GM12878 (cell line): ENCODE measurements around the gene ZNF407. TPM values are rescaled to one million over a fixed set of nuclear protein-coding genes. Genes with fewer than 3 reads are reported as not detected.

Source experiments
- ATAC-seq: fragments of 200-7000 bp; cut with Tn5 transposase; 3 replicates; pipeline ENCODE4 v1.9.1; 2020; ENCODE audit warnings: mild to moderate bottlenecking, moderate library complexity
- BruUV-seq: library from RNA; stranded (reverse); fragments of 400-500 nt; replicated peaks from 2 replicates; lab custom pipeline; 2021; lab: Mats Ljungman, UMichigan
- CTCF ChIA-PET: fragments of 300-600 bp; sonication (Branson Sonifier 250); formaldehyde crosslinking; extraction: SDS; loops from one replicate; lab custom pipeline; 2021; ENCODE audit warnings: inconsistent platforms; lab: Yijun Ruan, JAX
- POLR2A ChIA-PET: fragments of 350-600 bp; formaldehyde crosslinking; extraction: SDS; loops from one replicate; lab custom pipeline; 2021; ENCODE audit warnings: inconsistent platforms; lab: Charles Lee
- RAD21 ChIA-PET: fragments of 300-600 bp; sonication (Branson Sonifier 250); formaldehyde crosslinking; loops from one replicate; lab custom pipeline; 2023; ENCODE audit warnings: antibody characterized with exemption; ENCODE audit not compliant: unreplicated experiment; lab: Charles Lee
- SMC1A ChIA-PET: fragments of 300-600 bp; sonication (Branson Sonifier 250); formaldehyde crosslinking; loops from one replicate; lab custom pipeline; 2023; ENCODE audit not compliant: unreplicated experiment, uncharacterized antibody; lab: Charles Lee
- DNase-seq: peaks from one replicate; pipeline ENCODE4 v3.0.0-alpha.2; 2011; ENCODE audit warnings: low read depth, low spot score
- FAIRE-seq: peaks from 3 replicates; lab custom pipeline; 2011; peaks lifted over from hg19 to GRCh38; lab: Jason Lieb, UNC
- H2AFZ ChIP-seq: 2 replicates; pipeline ENCODE4 v1.6.0; 2011; ENCODE audit warnings: low read depth, low read length, control low read depth; ENCODE audit not compliant: control insufficient read depth
- H3K27ac ChIP-seq: 2 replicates; pipeline ENCODE4 v1.5.1; 2011; ENCODE audit warnings: control low read depth; ENCODE audit not compliant: control insufficient read depth, insufficient read depth
- H3K27me3 ChIP-seq, 2 experiments: replicated peaks in 1 of 2; 2 replicates each; pipeline versions ENCODE4 v1.6.0 to v1.6.1; 2011; ENCODE audit warnings: low read length in 1 of 2; ENCODE audit not compliant: control insufficient read depth in 2 of 2, insufficient read depth in 2 of 2
- H3K36me3 ChIP-seq, 2 experiments: 2 replicates each; pipeline ENCODE4 v1.5.1; 2011; ENCODE audit warnings: low read length in 1 of 2; ENCODE audit not compliant: control insufficient read depth in 2 of 2, insufficient read depth in 2 of 2
- H3K4me1 ChIP-seq: 2 replicates; pipeline ENCODE4 v1.6.1; 2011; ENCODE audit warnings: mild to moderate bottlenecking, low read length, moderate library complexity, mixed read lengths; ENCODE audit not compliant: control insufficient read depth, insufficient read depth
- H3K4me2 ChIP-seq: 2 replicates; pipeline ENCODE4 v1.6.0; 2011; ENCODE audit warnings: control low read depth; ENCODE audit not compliant: control insufficient read depth, insufficient read depth
- H3K4me3 ChIP-seq: fragments of 200-600 bp; sonication (generic); 2 replicates; pipeline ENCODE4 v1.5.1; 2016
- H3K79me2 ChIP-seq: 2 replicates; pipeline ENCODE4 v1.6.0; 2011; ENCODE audit warnings: low read length; ENCODE audit not compliant: control insufficient read depth, insufficient read depth
- H3K9ac ChIP-seq: 2 replicates; pipeline ENCODE4 v1.8.0; 2011; ENCODE audit warnings: low read length, control low read depth, mixed read lengths; ENCODE audit not compliant: control insufficient read depth, insufficient read depth
- H3K9me3 ChIP-seq: replicated peaks from 3 replicates; pipeline ENCODE4 v1.5.1; 2011; ENCODE audit warnings: mild to moderate bottlenecking, low read length; ENCODE audit not compliant: control insufficient read depth, insufficient read depth
- H4K20me1 ChIP-seq: 2 replicates; pipeline ENCODE4 v1.6.0; 2011; ENCODE audit not compliant: control insufficient read depth, insufficient read depth
- ATF7 ChIP-seq: fragments of 450-650 bp; IDR thresholded peaks from 2 replicates; pipeline ENCODE4 v1.6.1; 2016; ENCODE audit warnings: low read depth, mild to moderate bottlenecking
- CBX3 ChIP-seq: fragments of 200-600 bp; sonication (generic); IDR thresholded peaks from 2 replicates; pipeline ENCODE4 v1.6.1; 2016; ENCODE audit warnings: low read depth, borderline replicate concordance
- CHD4 ChIP-seq: fragments of 200-600 bp; sonication (generic); IDR thresholded peaks from 2 replicates; pipeline ENCODE4 v1.6.1; 2016; ENCODE audit warnings: mild to moderate bottlenecking
- EP300 ChIP-seq, 2 experiments: fragments of 150-350 bp in 1 of 2; IDR thresholded peaks; 2 replicates each; pipeline ENCODE4 v1.6.1; 2011 to 2012; ENCODE audit warnings: low read depth in 2 of 2, low read length in 2 of 2, borderline replicate concordance in 1 of 2, improper control_type of control experiment in 1 of 2, inconsistent platforms in 1 of 2; ENCODE audit not compliant: control insufficient read depth in 1 of 2
- HDGF ChIP-seq: fragments of 450-650 bp; IDR thresholded peaks from 2 replicates; pipeline ENCODE4 v1.6.1; 2016; ENCODE audit warnings: antibody characterized with exemption
- KAT2A ChIP-seq: conservative IDR thresholded peaks from 2 replicates; pipeline ENCODE4 v1.6.1; 2011; ENCODE audit warnings: low read depth, low read length; ENCODE audit not compliant: control insufficient read depth
- POLR2AphosphoS5 ChIP-seq: IDR thresholded peaks from 2 replicates; pipeline ENCODE4 v1.6.1; 2011; ENCODE audit warnings: mild to moderate bottlenecking, low read length, inconsistent platforms
- SIN3A ChIP-seq: IDR thresholded peaks from 2 replicates; pipeline ENCODE4 v1.6.1; 2012; ENCODE audit warnings: low read depth, low read length, improper control_type of control experiment
- SMAD1 ChIP-seq: fragments of 450-650 bp; IDR thresholded peaks from 2 replicates; pipeline ENCODE4 v1.6.1; 2018; ENCODE audit warnings: mild to moderate bottlenecking, low read depth; ENCODE audit not compliant: partially characterized antibody
- SUPT20H ChIP-seq: IDR thresholded peaks from 2 replicates; pipeline ENCODE4 v1.6.1; 2011; ENCODE audit warnings: low read depth, mild to moderate bottlenecking, low read length, moderate library complexity, borderline replicate concordance; ENCODE audit not compliant: control insufficient read depth
- TCF3 ChIP-seq: IDR thresholded peaks from 2 replicates; pipeline ENCODE4 v1.6.1; 2012; ENCODE audit warnings: low read depth, mild to moderate bottlenecking, low read length, borderline replicate concordance; ENCODE audit not compliant: insufficient read depth
- ZNF622 ChIP-seq: fragments of 450-650 bp; IDR thresholded peaks from 2 replicates; pipeline ENCODE4 v1.6.1; 2017; ENCODE audit warnings: mild to moderate bottlenecking, inconsistent platforms
- WGBS: methylation state at CpG from one replicate; pipeline ENCODE4 v1.1.6; 2016; ENCODE audit warnings: low lambda C conversion rate; ENCODE audit not compliant: insufficient replicate concordance, insufficient coverage; ENCODE audit errors: missing lambda C conversion rate; 5-methylcytosine and 5-hydroxymethylcytosine counted together
- in situ Hi-C: fragments of 300-500 bp; cut with MboI; formaldehyde crosslinking; loops from 9 replicates; pipeline ENCODE4 v1.14.3; 2018; ENCODE audit warnings: mixed read lengths
- intact Hi-C: fragments of 100-400 bp; cut with micrococcal nuclease; formaldehyde crosslinking; loops from one replicate; pipeline ENCODE4 v1.14.2; 2022; ENCODE audit not compliant: unreplicated experiment
- polyA plus RNA-seq, 11 experiments: library from polyadenylated mRNA; depleted of rRNA in 4 of 11; unstranded in 6 of 11; stranded (reverse) in 5 of 11; fragments of >200 nt; fragmentation: Nextera tagmentation in 4 of 11; fragmentation: Illumina TruSeq in 1 of 11; extraction: Ambion mirVana in 4 of 11; extraction: Trizol in 1 of 11; gene quantifications; 1 replicate in 1 of 11; 2 replicates in 10 of 11; pipeline versions ENCODE4 v1.2.1 to v1.2.3, GENCODE V29; 2011 to 2016; ENCODE audit warnings: inconsistent platforms in 2 of 11, missing spikeins in 2 of 11, low read depth in 1 of 11
- total RNA-seq, 4 experiments: library from RNA; depleted of rRNA in 3 of 4; stranded (reverse); fragments of >200 nt in 3 of 4; fragmentation: Illumina TruSeq in 1 of 4; extraction: Trizol in 1 of 4; gene quantifications; 2 replicates each; pipeline versions ENCODE4 v1.2.1 to v1.2.3, GENCODE V29; 2013 to 2021
- TF ChIP-seq, protein P1 (sequence below): fragments of 450-650 bp; IDR thresholded peaks from 2 replicates; pipeline ENCODE4 v1.6.1; 2016; ENCODE audit warnings: mild to moderate bottlenecking
- TF ChIP-seq, protein P2 (sequence below): IDR thresholded peaks from 2 replicates; pipeline ENCODE4 v1.6.1; 2011; ENCODE audit warnings: borderline replicate concordance, low read depth, mild to moderate bottlenecking, moderate library complexity, mixed read lengths, low read length; ENCODE audit not compliant: insufficient read depth; ENCODE audit errors: extremely low read length
- TF ChIP-seq, protein P3 (sequence below): fragments of 450-650 bp; formaldehyde crosslinking; IDR thresholded peaks from 2 replicates; pipeline ENCODE4 v1.4.0; 2020; ENCODE audit warnings: mild to moderate bottlenecking, moderate library complexity
- TF ChIP-seq, protein P4 (sequence below): fragments of 450-650 bp; IDR thresholded peaks from 2 replicates; pipeline ENCODE4 v1.6.1; 2018; ENCODE audit warnings: mild to moderate bottlenecking, low read depth, moderate library complexity; ENCODE audit not compliant: partially characterized antibody

Gene ZNF407
- total and polyA plus RNA-seq, 10 of the 15 experiments (the other 5 are each of a cell fraction or from before 2014, with no cell fraction given) = 0.69 to 11.6 (median 5.3) TPM

DNA sequence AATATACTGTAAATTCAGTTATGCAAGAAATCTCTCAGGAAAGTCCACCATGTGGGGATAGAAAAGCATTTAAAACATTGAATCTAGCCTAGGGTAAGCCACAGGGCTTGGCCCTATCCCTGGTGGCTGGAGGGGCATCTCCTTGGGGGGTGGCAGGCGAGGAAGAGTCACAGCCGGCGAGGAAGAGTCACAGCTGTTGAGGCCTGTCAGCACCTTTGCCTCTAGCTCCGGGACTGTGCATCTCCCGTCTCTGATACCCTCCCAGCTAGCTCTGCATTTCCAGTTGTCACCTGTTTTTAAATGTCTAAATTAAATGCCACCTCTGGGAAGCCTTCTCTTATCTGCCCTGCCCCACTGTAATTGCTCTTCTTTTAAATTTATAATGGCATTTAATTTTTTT lies 276.7 kb downstream of the ZNF407 start:
- in situ Hi-C loops (no loop called here), intact Hi-C loops (loop anchor here (5.0 to 10.0 kb wide), 3 partner anchors 67 to 330 kb away; partner anchors contain the start of gene PTGR3)
- Histone ChIP-seq H3K4me2 (no peak overlapping the region), H2AFZ (no peak overlapping the region), H3K79me2 (no peaks in the 10 kb centered on the region), H3K9ac (no peak overlapping the region), H3K4me1 (peaks cover 14% of the 10 kb centered on the region), H3K27me3 (no peaks in the 10 kb centered on the region), H3K4me3 (no peak overlapping the region), H3K9me3 (no peaks in the 10 kb centered on the region), H3K36me3 (no peaks in the 10 kb centered on the region), H4K20me1 (peaks cover 2% of the 10 kb centered on the region; the same call in 1 of the 2 replicates), H3K27ac (no peak overlapping the region)
- DNase-seq (no peak), ATAC-seq (no peak), FAIRE-seq (no peak)
- ChIA-PET CTCF (interaction anchor here (0.9 kb wide), 1 partner anchor 24 kb away, joined by 3 read pairs; no protein-coding TSS in a partner anchor), SMC1A (interaction anchor here (1.1 to 1.4 kb wide), 2 partner anchors 73 to 77 kb away, joined by 3 read pairs; no protein-coding TSS in a partner anchor), POLR2A (no interaction called here), RAD21 (no interaction called here)
- WGBS = 100% methylated on average over 5 of the region's 5 CpGs
- no TSS peak for BruUV-seq
- TF ChIP-seq HDGF (no peak), SIN3A (no peak), POLR2AphosphoS5 (no peak), ZNF622 (no peak), CHD4 (no peak), ATF7 (no peak), SMAD1 (no peak), EP300 (IDR thresholded peaks at IDR 0.05; ENCODE audit: borderline replicate concordance in 1 of 2, control insufficient read depth in 1 of 2, low read depth in 2 of 2, low read length in 2 of 2) (no peak), CBX3 (no peak), SUPT20H (no peak), TCF3 (no peak), KAT2A (no peak)
- TF ChIP-seq, protein P1, sequence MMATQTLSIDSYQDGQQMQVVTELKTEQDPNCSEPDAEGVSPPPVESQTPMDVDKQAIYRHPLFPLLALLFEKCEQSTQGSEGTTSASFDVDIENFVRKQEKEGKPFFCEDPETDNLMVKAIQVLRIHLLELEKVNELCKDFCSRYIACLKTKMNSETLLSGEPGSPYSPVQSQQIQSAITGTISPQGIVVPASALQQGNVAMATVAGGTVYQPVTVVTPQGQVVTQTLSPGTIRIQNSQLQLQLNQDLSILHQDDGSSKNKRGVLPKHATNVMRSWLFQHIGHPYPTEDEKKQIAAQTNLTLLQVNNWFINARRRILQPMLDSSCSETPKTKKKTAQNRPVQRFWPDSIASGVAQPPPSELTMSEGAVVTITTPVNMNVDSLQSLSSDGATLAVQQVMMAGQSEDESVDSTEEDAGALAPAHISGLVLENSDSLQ = no peak
- TF ChIP-seq, protein P2, sequence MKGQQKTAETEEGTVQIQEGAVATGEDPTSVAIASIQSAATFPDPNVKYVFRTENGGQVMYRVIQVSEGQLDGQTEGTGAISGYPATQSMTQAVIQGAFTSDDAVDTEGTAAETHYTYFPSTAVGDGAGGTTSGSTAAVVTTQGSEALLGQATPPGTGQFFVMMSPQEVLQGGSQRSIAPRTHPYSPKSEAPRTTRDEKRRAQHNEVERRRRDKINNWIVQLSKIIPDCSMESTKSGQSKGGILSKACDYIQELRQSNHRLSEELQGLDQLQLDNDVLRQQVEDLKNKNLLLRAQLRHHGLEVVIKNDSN = no peak
- TF ChIP-seq, protein P3, sequence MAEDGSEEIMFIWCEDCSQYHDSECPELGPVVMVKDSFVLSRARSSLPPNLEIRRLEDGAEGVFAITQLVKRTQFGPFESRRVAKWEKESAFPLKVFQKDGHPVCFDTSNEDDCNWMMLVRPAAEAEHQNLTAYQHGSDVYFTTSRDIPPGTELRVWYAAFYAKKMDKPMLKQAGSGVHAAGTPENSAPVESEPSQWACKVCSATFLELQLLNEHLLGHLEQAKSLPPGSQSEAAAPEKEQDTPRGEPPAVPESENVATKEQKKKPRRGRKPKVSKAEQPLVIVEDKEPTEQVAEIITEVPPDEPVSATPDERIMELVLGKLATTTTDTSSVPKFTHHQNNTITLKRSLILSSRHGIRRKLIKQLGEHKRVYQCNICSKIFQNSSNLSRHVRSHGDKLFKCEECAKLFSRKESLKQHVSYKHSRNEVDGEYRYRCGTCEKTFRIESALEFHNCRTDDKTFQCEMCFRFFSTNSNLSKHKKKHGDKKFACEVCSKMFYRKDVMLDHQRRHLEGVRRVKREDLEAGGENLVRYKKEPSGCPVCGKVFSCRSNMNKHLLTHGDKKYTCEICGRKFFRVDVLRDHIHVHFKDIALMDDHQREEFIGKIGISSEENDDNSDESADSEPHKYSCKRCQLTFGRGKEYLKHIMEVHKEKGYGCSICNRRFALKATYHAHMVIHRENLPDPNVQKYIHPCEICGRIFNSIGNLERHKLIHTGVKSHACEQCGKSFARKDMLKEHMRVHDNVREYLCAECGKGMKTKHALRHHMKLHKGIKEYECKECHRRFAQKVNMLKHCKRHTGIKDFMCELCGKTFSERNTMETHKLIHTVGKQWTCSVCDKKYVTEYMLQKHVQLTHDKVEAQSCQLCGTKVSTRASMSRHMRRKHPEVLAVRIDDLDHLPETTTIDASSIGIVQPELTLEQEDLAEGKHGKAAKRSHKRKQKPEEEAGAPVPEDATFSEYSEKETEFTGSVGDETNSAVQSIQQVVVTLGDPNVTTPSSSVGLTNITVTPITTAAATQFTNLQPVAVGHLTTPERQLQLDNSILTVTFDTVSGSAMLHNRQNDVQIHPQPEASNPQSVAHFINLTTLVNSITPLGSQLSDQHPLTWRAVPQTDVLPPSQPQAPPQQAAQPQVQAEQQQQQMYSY (CRISPR knock-in tag) = no peak
- TF ChIP-seq, protein P4, sequence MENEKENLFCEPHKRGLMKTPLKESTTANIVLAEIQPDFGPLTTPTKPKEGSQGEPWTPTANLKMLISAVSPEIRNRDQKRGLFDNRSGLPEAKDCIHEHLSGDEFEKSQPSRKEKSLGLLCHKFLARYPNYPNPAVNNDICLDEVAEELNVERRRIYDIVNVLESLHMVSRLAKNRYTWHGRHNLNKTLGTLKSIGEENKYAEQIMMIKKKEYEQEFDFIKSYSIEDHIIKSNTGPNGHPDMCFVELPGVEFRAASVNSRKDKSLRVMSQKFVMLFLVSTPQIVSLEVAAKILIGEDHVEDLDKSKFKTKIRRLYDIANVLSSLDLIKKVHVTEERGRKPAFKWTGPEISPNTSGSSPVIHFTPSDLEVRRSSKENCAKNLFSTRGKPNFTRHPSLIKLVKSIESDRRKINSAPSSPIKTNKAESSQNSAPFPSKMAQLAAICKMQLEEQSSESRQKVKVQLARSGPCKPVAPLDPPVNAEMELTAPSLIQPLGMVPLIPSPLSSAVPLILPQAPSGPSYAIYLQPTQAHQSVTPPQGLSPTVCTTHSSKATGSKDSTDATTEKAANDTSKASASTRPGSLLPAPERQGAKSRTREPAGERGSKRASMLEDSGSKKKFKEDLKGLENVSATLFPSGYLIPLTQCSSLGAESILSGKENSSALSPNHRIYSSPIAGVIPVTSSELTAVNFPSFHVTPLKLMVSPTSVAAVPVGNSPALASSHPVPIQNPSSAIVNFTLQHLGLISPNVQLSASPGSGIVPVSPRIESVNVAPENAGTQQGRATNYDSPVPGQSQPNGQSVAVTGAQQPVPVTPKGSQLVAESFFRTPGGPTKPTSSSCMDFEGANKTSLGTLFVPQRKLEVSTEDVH = no peak
